Neural cell (in vitro differentiated cells): ENCODE data around the gene RPL28. TPM values are rescaled to one million over a fixed set of nuclear protein-coding genes. Genes with fewer than 3 reads are reported as not detected.

Experiments used
- H2AFZ ChIP-seq: fragments of 200-600, 300-800 bp; sonication (generic), shearing (Covaris generic); 2 replicates; pipeline ENCODE4 v1.6.0; 2014; ENCODE audit warnings: low read depth, mild to moderate bottlenecking, antibody characterized with exemption, low read length, moderate library complexity
- H3F3A ChIP-seq: fragments of 200-600 bp; shearing (Covaris generic); 2 replicates; pipeline ENCODE4 v1.6.1; 2016; ENCODE audit warnings: mild to moderate bottlenecking, moderate library complexity, mixed read lengths, antibody characterized with exemption, low read length; ENCODE audit not compliant: insufficient read depth, poor library complexity, severe bottlenecking
- H3K27ac ChIP-seq: fragments of 200-600, 300-800 bp; sonication (generic), shearing (Covaris generic); 2 replicates; pipeline ENCODE4 v1.5.1; 2014; ENCODE audit warnings: mild to moderate bottlenecking, low read length, moderate library complexity
- H3K27me3 ChIP-seq: fragments of 300-800, 200-600 bp; sonication (generic), shearing (Covaris generic); 2 replicates; pipeline ENCODE4 v1.6.0; 2014; ENCODE audit warnings: mild to moderate bottlenecking, low read depth, low read length, moderate library complexity; ENCODE audit not compliant: insufficient read depth
- H3K36me3 ChIP-seq: fragments of 300-800, 200-600 bp; sonication (generic), shearing (Covaris generic); 2 replicates; pipeline ENCODE4 v1.5.1; 2014; ENCODE audit warnings: mild to moderate bottlenecking, antibody characterized with exemption, low read length, moderate library complexity; ENCODE audit not compliant: insufficient read depth
- H3K4me2 ChIP-seq: fragments of 300-800, 200-600 bp; sonication (generic), shearing (Covaris generic); 2 replicates; pipeline ENCODE4 v1.6.0; 2014; ENCODE audit warnings: mild to moderate bottlenecking, low read length
- H3K4me3 ChIP-seq: fragments of 300-800, 200-600 bp; sonication (generic), shearing (Covaris generic); 2 replicates; pipeline ENCODE4 v1.5.1; 2014; ENCODE audit warnings: mild to moderate bottlenecking, low read length, moderate library complexity
- H3K79me2 ChIP-seq: fragments of 200-600 bp; shearing (Covaris generic); replicated peaks from 2 replicates; pipeline ENCODE4 v1.6.0; 2014; ENCODE audit warnings: mild to moderate bottlenecking, low read length, moderate library complexity; ENCODE audit not compliant: insufficient read depth
- H3K9ac ChIP-seq: fragments of 300-800, 200-600 bp; sonication (generic), shearing (Covaris generic); 2 replicates; pipeline ENCODE4 v1.6.1; 2016; ENCODE audit warnings: mild to moderate bottlenecking, low read length, mixed read lengths
- H3K9me2 ChIP-seq: fragments of 200-600 bp; shearing (Covaris generic); 2 replicates; pipeline ENCODE4 v1.6.1; 2016; ENCODE audit warnings: mild to moderate bottlenecking, low read length, mixed read lengths; ENCODE audit not compliant: insufficient read depth
- H3K9me3 ChIP-seq: fragments of 200-600, 300-800 bp; sonication (generic), shearing (Covaris generic); 2 replicates; pipeline ENCODE4 v1.6.1; 2016; ENCODE audit warnings: mild to moderate bottlenecking, mixed run types, low read length, moderate library complexity, mixed read lengths
- H4K20me1 ChIP-seq: fragments of 200-600 bp; shearing (Covaris generic); 2 replicates; pipeline ENCODE4 v1.6.1; 2016; ENCODE audit warnings: mild to moderate bottlenecking, mixed run types; ENCODE audit not compliant: insufficient read depth
- CTCF ChIP-seq: fragments of 450-650 bp; IDR thresholded peaks from 2 replicates; pipeline ENCODE4 v1.5.1; 2014; ENCODE audit warnings: antibody characterized with exemption, mild to moderate bottlenecking, moderate library complexity; ENCODE audit not compliant: poor library complexity, severe bottlenecking
- EP300 ChIP-seq: fragments of 450-650 bp; conservative IDR thresholded peaks from 2 replicates; pipeline ENCODE4 v1.6.1; 2014; ENCODE audit warnings: antibody characterized with exemption, mild to moderate bottlenecking, moderate library complexity; ENCODE audit not compliant: poor library complexity, severe bottlenecking
- EZH2 ChIP-seq: fragments of 200-600, 300-800 bp; shearing (Covaris generic), sonication (generic); IDR thresholded peaks from 2 replicates; pipeline ENCODE4 v1.6.1; 2014; ENCODE audit warnings: antibody characterized with exemption, low read length, borderline replicate concordance, mild to moderate bottlenecking; ENCODE audit not compliant: insufficient read depth, poor library complexity, severe bottlenecking
- MXI1 ChIP-seq: fragments of 450-650 bp; conservative IDR thresholded peaks from 2 replicates; pipeline ENCODE4 v1.6.1; 2014; ENCODE audit warnings: antibody characterized with exemption, mild to moderate bottlenecking; ENCODE audit not compliant: poor library complexity, severe bottlenecking
- POLR2AphosphoS5 ChIP-seq: IDR thresholded peaks from 2 replicates; pipeline ENCODE4 v1.6.1; 2012
- RAD21 ChIP-seq: fragments of 450-650 bp; conservative IDR thresholded peaks from 2 replicates; pipeline ENCODE4 v1.6.1; 2014; ENCODE audit warnings: antibody characterized with exemption, mild to moderate bottlenecking, moderate library complexity
- REST ChIP-seq: IDR thresholded peaks from 2 replicates; pipeline ENCODE4 v1.6.1; 2012; ENCODE audit warnings: borderline replicate concordance
- SMC3 ChIP-seq: fragments of 450-650 bp; conservative IDR thresholded peaks from 2 replicates; pipeline ENCODE4 v1.6.1; 2014; ENCODE audit warnings: antibody characterized with exemption, mild to moderate bottlenecking, moderate library complexity; ENCODE audit not compliant: poor library complexity
- TAF1 ChIP-seq: IDR thresholded peaks from 2 replicates; pipeline ENCODE4 v1.6.1; 2012; ENCODE audit warnings: low read depth
- polyA plus RNA-seq: library from polyadenylated mRNA; depleted of rRNA; stranded (reverse); fragments of >200 nt; gene quantifications from 2 replicates; pipeline ENCODE4 v1.2.3, GENCODE V29; 2014

Gene RPL28
- polyA plus RNA-seq, 1 donor from 2014 or later = 195 TPM

- no peaks in the 10 kb centered on the region for H3K36me3 ChIP-seq
- no peaks in the 10 kb centered on the region for H3K27me3 ChIP-seq
Observed at GRCh38 chr19:55362174-55362989, 23.4 kb upstream of the RPL28 start.

GRCh38 chr19:55362990-55363716 is 22.6 kb upstream of the RPL28 start, which contains the start of gene GARIN5B:
TSS of gene GARIN5B (minus strand) at chr19:55363260. CDS start at chr19:55363066, 194 bp downstream.
- Histone ChIP-seq H3K9ac (no peak within 1 kb of the TSS), H3F3A (no peaks in the 10 kb centered on the region), H3K4me2 (no peak within 1 kb of the TSS), H3K9me2 (no peaks in the 10 kb centered on the region), H3K9me3 (no peaks in the 10 kb centered on the region), H3K27me3 (peaks cover 6% of the 10 kb centered on the region), H3K36me3 (no peaks in the 10 kb centered on the region), H2AFZ (no peak within 1 kb of the TSS), H3K4me3 (no peak within 1 kb of the TSS), H3K79me2 (no peaks in the 10 kb centered on the region), H3K27ac (no peak within 1 kb of the TSS), H4K20me1 (no peaks in the 10 kb centered on the region)
- TF ChIP-seq POLR2AphosphoS5 = no peak
- TF ChIP-seq CTCF = no peak
- TF ChIP-seq SMC3 = no peak
- TF ChIP-seq MXI1 = no peak
- TF ChIP-seq EP300 = no peak
- no peak for TF ChIP-seq TAF1
- TF ChIP-seq REST = no peak
- no peak for TF ChIP-seq RAD21
- TF ChIP-seq EZH2 = no peak

More at GRCh38 chr19:55362174-55362989, 23.4 kb upstream of the RPL28 start:
- Histone ChIP-seq H3K9me2 (no peaks in the 10 kb centered on the region), H3K9me3 (no peaks in the 10 kb centered on the region), H3K9ac (no peak overlapping the region), H3K4me2 (no peak overlapping the region), H3K4me3 (no peak overlapping the region), H3F3A (no peaks in the 10 kb centered on the region), H3K79me2 (no peaks in the 10 kb centered on the region), H3K27ac (no peak overlapping the region), H2AFZ (no peak overlapping the region), H4K20me1 (no peaks in the 10 kb centered on the region)
- no peak for TF ChIP-seq POLR2AphosphoS5
- TF ChIP-seq CTCF = no peak
- no peak for TF ChIP-seq MXI1
- TF ChIP-seq EZH2 = no peak
- TF ChIP-seq SMC3 = no peak
